ENCODE measurements around the gene AUNIP.

The AUNIP gene

GRCh38 chr1:25795211-25795610 is 64.0 kb downstream of the AUNIP start:
- H3K4me3 ChIP-seq (ENCODE audit: low read length): no peak overlapping the region
- no peak for DNase-seq (ENCODE audit: low read depth)
- no peak for TF ChIP-seq CTCF (IDR thresholded peaks at IDR 0.05; ENCODE audit: insufficient read depth, low read depth, low read length, missing control alignments)

GRCh38 chr1:25794325-25794724 is 64.9 kb downstream of the AUNIP start:
- TF ChIP-seq CTCF (IDR thresholded peaks at IDR 0.05; ENCODE audit: insufficient read depth, low read depth, low read length, missing control alignments): no peak
- DNase-seq (ENCODE audit: low read depth): no peak
- H3K4me3 ChIP-seq (ENCODE audit: low read length): no peak overlapping the region

GRCh38 chr1:25793585-25794170 is 65.6 kb downstream of the AUNIP start:
- TF ChIP-seq CTCF (IDR thresholded peaks at IDR 0.05; ENCODE audit: insufficient read depth, low read depth, low read length, missing control alignments): no peak
- DNase-seq (ENCODE audit: low read depth): no peak
- no peak overlapping the region for H3K4me3 ChIP-seq (ENCODE audit: low read length)

GRCh38 chr1:25792115-25792514 is 67.1 kb downstream of the AUNIP start:
- DNase-seq (ENCODE audit: low read depth): no peak
- TF ChIP-seq CTCF (IDR thresholded peaks at IDR 0.05; ENCODE audit: insufficient read depth, low read depth, low read length, missing control alignments): no peak
- no peak overlapping the region for H3K4me3 ChIP-seq (ENCODE audit: low read length)

GRCh38 chr1:25790472-25790871 is 68.8 kb downstream of the AUNIP start:
- H3K4me3 ChIP-seq (ENCODE audit: low read length): no peak overlapping the region
- DNase-seq (ENCODE audit: low read depth): no peak
- no peak for TF ChIP-seq CTCF (IDR thresholded peaks at IDR 0.05; ENCODE audit: insufficient read depth, low read depth, low read length, missing control alignments)

GRCh38 chr1:25787760-25788166 is 71.5 kb downstream of the AUNIP start:
- H3K4me3 ChIP-seq (ENCODE audit: low read length): no peak overlapping the region
- no peak for TF ChIP-seq CTCF (IDR thresholded peaks at IDR 0.05; ENCODE audit: insufficient read depth, low read depth, low read length, missing control alignments)
- DNase-seq (ENCODE audit: low read depth): no peak

All from epithelial cell of esophagus (primary cell).